GM10847 (cell line): ENCODE results near the gene INPP5A.

ENCODE experiments used
- POLR2A ChIP-seq: IDR thresholded peaks from 2 replicates; pipeline ENCODE4 v1.6.1; 2011; ENCODE audit not compliant: insufficient read length; ENCODE audit errors: extremely low read depth

The INPP5A gene

DNA sequence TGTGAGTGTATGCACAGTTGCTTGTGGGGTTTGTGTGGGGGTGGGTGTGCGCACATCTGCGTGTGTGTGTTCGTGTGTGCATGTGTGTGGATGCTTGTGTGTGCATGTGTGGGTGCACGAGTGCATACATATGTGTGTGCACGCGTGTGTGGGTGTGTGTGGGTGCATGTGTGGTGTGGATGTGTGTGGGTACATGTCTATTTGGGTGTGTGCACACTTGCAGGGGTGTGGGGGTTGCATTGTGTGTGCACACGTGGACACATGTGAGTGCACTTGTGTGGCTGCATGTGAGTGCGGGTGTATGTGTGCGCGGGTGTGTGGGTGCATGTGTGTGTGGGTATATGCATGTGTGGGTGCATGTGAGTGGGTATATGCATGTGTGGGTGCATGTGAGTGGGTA, 174.7 kb downstream of the INPP5A start:
- no peak for TF ChIP-seq POLR2A

DNA sequence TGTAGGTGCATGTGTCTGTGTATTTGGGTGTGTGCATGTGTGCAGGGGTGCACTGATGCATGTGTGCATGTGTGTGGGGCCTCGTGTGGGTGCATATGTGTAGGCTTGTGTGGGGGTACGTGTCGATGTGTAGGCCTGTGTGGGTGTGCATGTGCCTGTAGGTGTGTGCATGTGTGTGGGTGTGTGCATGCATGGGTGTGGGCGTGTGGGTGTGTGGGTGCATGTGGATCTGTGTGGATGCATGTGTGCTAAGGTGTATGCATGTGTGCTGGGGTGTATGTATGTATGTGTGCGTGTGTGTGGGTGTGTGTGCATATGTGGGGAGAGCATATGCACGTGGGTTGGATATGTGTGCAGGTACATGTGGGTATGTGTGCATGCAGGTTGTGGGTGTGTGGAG, 175.2 kb downstream of the INPP5A start:
- TF ChIP-seq POLR2A = no peak

DNA sequence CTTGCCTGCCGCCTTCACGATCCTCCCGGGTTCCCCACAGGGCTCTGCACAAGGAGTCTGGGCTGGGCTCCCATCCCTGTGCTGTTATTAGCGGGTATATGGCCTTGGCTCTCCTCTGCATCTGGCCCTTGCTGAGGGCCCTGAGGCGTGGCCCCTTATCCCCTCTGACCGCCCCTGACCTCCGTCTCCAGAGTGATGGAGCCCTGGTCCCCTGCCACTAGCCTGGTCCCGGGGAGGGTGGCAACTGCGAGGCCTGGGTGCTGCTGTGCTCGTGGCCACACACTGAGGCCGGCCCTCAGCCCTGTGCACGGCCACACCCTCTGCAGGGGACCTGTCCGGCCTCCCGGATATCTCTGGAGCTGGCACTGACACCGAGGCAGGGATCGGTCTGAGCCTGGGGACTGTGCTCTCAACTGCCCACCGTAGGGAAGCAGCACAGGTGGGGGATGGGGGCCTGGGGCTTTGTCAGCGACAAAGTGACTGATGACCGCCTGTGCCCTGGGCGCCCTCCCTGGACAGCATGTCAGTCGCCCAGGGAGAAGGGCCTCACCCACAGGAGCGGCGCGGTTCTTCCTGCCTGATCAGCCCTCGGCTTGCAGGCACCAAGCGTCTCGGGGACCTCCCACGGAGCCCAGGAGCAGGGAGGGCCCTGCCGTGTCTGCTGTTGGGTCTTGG, 176.0 kb downstream of the INPP5A start:
- TF ChIP-seq POLR2A = no peak

DNA sequence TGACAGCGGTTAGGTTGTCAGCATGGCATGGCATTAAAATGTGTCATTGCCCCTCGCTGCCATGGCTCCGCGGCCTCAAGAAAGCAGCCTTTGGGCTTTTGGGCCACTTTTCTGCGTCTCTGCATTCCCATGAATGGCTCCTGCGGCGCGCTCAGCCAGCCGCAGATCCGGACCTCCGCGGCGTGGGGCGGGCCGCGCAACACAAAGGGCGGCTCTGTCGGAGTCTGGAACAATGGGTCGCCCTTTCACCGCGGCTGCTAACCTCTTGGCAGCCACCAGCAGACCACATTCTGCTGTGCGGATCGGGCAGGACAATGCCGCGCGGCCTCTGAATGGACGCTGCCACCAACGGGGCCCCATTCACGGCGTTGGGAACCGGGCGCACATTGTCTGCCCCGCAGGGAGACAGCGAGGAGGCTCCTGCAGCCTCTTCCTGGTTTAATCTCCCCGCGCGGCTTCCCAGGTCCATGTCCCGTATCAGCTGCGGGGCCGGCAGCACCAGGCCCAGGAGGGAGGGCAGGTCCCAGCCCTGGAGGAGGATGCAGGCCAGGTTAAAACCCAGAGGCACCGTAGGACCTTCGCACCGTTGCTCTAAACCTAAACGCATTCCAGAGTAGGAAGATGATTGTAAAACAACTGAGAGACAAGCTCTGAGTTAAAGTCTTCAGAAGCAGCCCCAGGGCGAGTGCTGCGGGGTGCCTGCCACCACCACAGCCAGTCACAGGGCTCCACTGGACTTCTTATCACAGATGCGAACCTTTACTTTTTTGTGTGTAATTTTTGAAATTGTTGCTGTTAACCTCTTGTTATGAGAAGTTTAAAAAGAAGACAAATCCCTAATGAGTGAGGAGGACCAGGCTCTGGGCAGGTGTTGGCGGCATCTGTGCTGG, 176.8 kb downstream of the INPP5A start:
- no peak for TF ChIP-seq POLR2A

DNA sequence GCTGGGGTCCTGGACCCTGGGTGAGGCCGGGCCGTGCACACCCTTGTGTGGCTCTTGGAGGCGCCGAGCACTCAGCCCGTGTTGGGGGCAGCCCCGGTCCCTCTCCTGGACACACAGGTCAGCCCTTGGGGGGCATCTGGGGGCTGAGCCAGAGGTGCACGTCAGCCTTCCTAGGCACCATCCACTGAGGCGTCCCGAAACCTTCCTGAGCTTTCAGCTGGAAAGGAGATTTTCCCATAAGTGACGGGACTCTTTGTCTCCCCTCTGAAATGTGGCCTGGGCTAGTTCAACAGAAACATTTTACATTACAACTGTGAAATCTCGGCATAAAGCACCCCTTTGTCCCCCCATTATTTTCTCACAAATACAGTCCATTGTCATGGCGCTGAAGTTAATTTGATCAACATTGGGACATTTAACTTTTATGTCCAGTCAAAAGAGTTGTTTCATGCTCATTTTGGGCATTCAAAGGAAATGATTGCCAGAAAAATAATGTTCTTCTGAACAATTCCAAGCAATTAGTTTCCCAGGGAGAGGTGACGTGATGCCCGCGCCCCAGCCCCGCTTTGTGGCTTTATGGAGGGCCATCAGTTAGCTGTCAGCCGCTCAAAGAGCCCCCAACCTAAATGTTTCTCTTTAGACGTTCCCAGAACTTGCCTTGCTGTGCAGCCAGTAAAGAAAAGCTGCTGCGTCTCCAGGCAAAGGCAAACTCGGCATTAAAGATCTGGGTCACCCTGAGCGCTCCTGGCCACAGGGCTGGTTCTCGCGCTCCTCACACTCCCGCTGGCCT, 177.6 kb downstream of the INPP5A start:
- TF ChIP-seq POLR2A = no peak

DNA sequence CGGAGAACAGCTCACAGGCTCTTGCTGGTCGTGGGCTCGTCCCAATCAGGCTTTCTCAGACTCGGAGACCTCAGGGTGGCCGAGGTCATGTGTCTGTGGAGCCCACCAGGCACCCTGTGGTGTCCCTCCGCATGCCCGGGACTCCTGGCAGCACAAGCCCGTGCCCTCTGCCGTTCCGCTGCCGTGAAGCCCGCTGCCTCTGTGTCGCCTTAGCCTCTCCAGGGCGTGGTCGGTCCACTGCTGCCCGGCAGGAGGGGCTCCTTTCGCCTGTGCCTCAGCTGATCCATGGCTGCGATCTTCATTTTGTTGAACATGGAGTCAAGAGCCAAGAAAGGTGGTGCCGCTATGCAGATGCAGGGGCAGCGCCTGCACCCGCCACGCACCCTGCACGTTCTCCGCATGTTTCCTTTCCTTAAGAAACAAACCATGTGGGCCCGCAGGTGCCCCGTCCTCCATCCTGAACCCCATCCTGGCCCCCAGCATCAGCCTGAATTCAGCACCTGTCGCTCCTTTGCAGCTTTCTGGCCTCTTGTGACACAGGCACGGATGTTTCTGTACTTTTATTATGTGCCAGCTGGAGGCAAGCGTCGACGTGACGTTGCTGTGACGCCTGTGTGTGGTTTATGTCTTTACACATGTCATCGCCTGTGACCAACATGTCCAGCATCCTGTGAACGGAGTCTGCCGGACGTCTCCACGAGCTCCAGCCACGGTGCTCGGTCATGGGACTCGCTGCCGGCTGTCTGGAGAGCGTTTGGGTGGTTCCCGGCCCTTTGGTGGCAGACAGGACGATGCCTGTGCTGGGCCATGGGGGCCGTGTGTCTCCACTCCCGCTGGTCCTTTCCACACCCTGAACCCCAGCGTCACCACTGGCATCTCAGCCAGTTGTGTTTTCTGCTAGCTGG, 178.4 kb downstream of the INPP5A start:
- TF ChIP-seq POLR2A = no peak

DNA sequence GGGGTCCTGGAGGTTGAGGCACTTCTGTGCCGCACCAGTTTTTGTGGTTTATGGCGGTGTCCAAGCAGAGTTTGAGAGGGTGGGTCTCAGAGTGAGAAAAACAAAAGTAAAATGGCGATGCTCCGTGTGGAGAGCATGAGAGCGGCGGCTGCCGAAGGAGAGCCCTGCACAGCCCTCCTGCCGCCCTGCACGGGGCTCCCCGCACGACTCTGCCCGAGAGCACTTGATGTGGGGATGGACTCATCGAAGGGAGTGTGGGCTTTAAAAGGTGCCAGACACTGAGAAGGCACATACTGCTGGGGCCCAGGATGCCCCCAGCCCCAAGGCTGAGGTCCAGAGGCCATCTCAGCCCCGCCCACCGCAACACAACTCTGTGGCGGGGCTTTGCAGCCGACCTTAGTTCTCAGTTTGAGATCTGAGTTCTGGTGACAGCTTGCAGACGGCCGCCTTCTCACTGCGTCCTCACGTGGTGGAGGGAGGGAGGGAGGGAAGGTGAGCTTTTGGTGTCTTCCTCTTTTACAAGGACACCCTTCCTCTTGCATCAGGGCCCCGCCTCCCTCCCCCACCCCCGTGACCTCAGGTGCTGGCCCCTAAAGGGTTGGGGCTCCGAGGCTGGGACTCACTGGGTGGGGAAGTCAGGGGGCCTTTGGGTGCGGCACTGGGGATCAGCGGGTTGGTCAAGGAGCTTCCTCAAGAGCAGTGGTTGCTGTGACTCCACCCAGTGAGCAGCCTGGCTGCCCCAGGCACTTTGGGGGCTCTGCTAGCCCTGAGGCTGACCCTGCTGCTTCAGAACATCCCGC, 179.3 kb downstream of the INPP5A start:
- TF ChIP-seq POLR2A = no peak

DNA sequence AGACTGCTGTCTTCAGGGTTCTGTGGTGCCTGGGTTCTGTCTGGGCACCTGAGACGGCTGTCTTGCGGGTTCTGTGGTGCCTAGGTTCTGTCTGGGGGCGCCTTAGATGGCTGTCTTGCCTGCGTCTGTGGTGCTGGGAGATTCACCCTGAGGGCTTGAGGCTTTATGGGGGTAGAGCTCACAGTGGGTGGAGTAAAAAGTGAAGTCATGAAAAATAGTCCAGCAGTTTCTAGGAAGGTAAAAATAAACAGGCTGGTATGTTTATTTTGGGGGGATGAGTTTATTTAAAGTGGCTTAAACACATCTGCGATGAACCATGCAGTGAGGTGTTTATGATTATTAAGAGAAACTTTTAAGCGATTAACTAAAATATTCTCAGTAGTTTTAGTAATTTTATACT, 184.1 kb downstream of the INPP5A start:
- TF ChIP-seq POLR2A = no peak

DNA sequence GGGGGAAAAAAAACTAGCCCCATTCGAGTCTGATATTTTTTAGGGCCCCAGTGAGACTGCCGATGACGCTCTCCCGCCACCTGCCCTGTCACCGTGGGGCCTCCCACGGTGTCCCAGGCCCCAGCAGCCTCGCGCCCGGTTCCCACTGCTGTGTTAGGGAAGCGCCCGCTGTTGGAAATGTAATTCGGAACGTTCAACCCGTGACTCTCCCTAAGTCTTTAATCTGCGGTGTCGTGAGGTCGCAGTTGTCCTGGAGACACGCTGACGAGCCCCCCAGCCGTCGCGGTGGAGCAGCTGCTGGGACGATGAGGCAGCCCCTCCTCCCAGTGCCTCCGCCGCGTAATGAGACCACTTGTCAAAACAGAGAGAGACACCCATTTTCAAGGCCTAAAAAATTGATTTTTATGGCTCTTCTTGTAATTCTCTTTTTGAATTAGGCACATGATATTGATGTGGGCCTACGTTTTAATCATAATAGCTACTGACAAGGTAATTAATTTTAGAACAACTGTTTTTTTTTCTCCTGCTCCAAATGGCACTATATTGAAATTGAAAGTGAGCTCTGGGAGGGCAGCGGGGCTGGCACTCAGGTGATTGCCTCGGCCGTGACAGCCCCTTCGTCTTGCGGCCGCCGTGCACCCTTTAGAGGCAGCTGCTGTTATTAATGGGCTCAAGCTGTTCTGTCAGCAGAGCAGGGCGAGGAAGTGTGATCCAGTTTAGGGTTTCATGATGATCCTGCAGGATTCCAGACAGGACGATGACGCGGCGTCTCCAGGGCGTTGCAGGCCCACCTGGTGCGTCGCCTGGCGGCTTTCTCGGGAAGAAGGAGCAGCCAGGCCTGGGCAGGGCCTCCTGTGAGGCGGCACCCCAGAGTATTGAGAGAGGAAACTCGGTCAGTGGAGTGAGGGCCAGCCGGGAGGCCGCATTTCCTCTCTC, 185.1 kb downstream of the INPP5A start:
- no peak for TF ChIP-seq POLR2A

DNA sequence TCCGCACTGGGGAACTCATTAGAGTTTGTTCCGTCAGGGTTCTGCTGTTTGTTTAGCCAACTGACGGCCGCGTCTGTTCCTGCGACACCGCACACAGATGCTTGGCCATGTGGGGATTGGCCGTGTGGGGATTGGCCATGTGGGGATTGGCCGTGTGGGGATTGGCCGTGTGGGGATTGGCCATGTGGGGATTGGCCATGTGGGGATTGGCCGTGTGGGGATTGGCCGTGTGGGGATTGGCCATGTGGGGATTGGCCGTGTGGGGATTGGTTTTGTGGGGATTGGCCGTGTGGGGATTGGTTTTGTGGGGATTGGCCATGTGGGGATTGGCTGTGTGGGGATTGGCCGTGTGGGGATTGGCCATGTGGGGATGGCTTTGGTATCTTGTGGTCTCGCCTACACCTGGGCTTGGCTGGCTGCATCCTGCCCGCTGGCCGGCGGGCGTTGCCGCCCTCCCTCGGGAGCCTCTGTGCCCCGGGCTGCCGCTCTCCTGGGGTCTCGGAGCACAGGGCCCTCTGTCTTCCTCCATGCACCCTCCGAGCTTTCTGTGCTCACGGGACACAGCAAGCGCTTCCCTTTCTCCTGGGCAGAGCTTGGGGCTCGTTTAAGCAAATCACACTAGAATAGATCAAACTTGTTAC, 185.9 kb downstream of the INPP5A start:
- TF ChIP-seq POLR2A = no peak

DNA sequence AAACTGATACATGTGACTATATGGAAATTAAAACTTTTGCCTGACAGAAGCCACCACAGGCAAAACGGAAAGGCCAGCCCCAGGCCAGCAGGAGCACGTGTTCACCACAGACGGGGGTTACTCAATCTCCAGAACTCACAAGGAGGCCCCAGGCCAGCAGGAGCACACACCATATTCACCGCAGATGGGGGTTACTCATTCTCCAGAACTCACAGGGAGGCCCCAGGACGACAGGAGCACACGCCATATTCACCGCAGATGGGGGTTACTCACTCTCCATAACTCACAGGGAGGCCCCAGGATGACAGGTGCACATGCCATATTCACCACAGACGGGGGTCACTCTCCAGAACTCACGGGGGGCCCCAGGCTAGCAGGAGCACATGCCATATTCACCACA, 186.9 kb downstream of the INPP5A start:
- TF ChIP-seq POLR2A = no peak

DNA sequence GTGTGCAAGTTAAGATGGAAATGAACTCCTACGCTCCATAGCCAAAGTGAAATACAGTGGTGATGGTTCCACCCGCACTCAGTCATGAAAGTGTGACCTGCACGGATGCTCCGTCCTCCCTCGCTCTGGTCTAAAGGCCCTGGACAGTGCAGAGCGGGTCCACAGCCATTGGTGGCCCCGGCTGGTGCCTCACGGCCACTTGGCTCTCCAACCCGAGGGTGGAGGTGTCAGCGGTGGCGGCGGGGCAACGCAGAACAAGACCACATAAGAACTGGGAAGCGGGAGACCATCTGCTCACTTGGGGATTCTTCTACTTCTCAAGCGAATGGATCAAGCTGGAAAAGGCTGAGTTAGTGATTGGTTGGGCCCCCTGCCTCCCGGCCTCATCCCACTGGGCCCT, 187.6 kb downstream of the INPP5A start:
- no peak for TF ChIP-seq POLR2A

DNA sequence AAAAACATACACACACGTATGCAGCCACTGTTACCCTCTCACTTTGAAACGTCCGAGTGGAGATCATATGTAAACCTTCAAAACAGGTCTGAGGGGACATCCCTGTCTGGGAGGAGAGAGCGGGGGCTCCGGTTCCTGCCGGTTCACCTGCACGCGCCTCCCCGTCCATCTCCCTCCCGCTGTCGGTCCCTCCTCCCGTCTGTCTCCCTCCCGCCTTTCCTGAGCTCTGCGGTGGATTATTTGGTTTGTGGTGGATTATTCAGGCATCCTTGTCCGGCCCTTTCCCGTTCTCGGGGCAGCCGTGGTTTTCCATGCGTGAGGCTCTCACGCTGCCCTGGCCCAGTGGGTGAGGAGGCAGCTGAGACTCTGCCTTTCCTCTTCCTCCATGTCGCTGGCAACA, 188.6 kb downstream of the INPP5A start:
- no peak for TF ChIP-seq POLR2A

DNA sequence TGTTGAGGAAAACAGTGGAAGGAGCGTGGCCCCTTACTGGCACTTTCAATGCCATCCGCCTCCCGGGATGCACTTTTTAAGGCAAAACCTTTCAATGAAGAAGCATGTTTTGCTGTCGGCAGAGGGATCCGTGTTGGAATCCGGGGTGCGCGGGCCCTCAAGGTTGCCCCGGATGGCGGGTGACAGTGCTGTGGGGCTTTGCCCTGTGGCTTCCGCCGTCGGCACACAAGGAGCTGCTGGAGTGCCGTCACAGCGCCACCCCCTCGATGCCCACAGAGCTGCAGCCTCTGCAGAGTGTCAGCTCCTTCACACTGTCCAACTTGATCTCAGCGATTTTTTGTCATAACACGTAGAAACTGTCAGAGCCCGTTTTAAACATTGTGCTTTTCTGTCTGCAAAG, 189.4 kb downstream of the INPP5A start:
- no peak for TF ChIP-seq POLR2A
